Panc1 (cell line): ENCODE measurements around the gene CCDC177. TPM values are rescaled to one million over a fixed set of nuclear protein-coding genes. Genes with fewer than 3 reads are reported as not detected.

Experiments
- ATAC-seq: fragments of 200-7000 bp; cut with Tn5 transposase; 2 replicates; pipeline ENCODE4 v1.9.1; 2020; ENCODE audit warnings: mild to moderate bottlenecking, moderate library complexity
- BruUV-seq: library from RNA; stranded (reverse); fragments of 400-500 nt; replicated peaks from 2 replicates; lab custom pipeline; 2021; lab: Mats Ljungman, UMichigan
- CTCF ChIA-PET: fragments of 300-600 bp; sonication (Branson Sonifier 250); formaldehyde crosslinking; loops from one replicate; lab custom pipeline; 2022; ENCODE audit warnings: antibody characterized with exemption; lab: Charles Lee
- POLR2A ChIA-PET: fragments of 300-600 bp; sonication (Branson Sonifier 250); formaldehyde crosslinking; loops from one replicate; lab custom pipeline; 2022; ENCODE audit warnings: antibody characterized with exemption; lab: Charles Lee
- DNase-seq: peaks from one replicate; pipeline ENCODE4 v3.0.0-alpha.2; 2010; ENCODE audit warnings: low read depth, low spot score
- H3K27ac ChIP-seq: 2 replicates; pipeline ENCODE4 v1.5.1; 2011; ENCODE audit warnings: mild to moderate bottlenecking, low read length, inconsistent platforms
- H3K27me3 ChIP-seq: fragments of 200-500 bp; sonication (Bioruptor generic); 2 replicates; pipeline ENCODE4 v1.6.0; 2014; ENCODE audit warnings: low read length, inconsistent platforms; ENCODE audit not compliant: control insufficient read depth, insufficient read depth
- H3K36me3 ChIP-seq: fragments of 200-500 bp; sonication (Bioruptor generic); 2 replicates; pipeline ENCODE4 v1.5.1; 2014; ENCODE audit warnings: inconsistent platforms, mild to moderate bottlenecking, low read length, moderate library complexity; ENCODE audit not compliant: control insufficient read depth, insufficient read depth
- H3K4me1 ChIP-seq: 2 replicates; pipeline ENCODE4 v1.5.1; 2011; ENCODE audit warnings: inconsistent platforms, mild to moderate bottlenecking, low read length, moderate library complexity; ENCODE audit not compliant: control insufficient read depth, insufficient read depth
- H3K4me3 ChIP-seq, 2 experiments: 2 replicates each; pipeline ENCODE4 v1.5.1; 2011 to 2012; ENCODE audit warnings: low read depth in 2 of 2, low read length in 2 of 2, mild to moderate bottlenecking in 2 of 2, inconsistent platforms in 1 of 2, moderate library complexity in 1 of 2
- H3K9me3 ChIP-seq: fragments of 200-500 bp; sonication (Bioruptor generic); 2 replicates; pipeline ENCODE4 v1.5.1; 2014; ENCODE audit warnings: low read depth, mild to moderate bottlenecking, inconsistent platforms, low read length, moderate library complexity; ENCODE audit not compliant: control insufficient read depth, insufficient read depth
- CTCF ChIP-seq: fragments of 450-650 bp; IDR thresholded peaks from 2 replicates; pipeline ENCODE4 v1.5.1; 2017; ENCODE audit warnings: mild to moderate bottlenecking
- POLR2AphosphoS5 ChIP-seq: IDR thresholded peaks from 2 replicates; pipeline ENCODE4 v1.6.1; 2012; ENCODE audit warnings: mild to moderate bottlenecking, low read depth, low read length, moderate library complexity
- REST ChIP-seq, 2 experiments: IDR thresholded peaks; 2 replicates each; pipeline ENCODE4 v1.6.1; 2011 to 2012; ENCODE audit warnings: low read depth in 2 of 2, control low read depth in 1 of 2, low read length in 1 of 2, mild to moderate bottlenecking in 1 of 2, moderate library complexity in 1 of 2; ENCODE audit not compliant: insufficient read depth in 1 of 2
- SIN3A ChIP-seq: IDR thresholded peaks from 2 replicates; pipeline ENCODE4 v1.6.1; 2012; ENCODE audit warnings: low read depth, mild to moderate bottlenecking, low read length, moderate library complexity, borderline replicate concordance; ENCODE audit not compliant: insufficient read depth
- TCF7L2 ChIP-seq: IDR thresholded peaks from 2 replicates; pipeline ENCODE4 v1.6.1; 2011; ENCODE audit warnings: mild to moderate bottlenecking, low read depth, low read length, inconsistent platforms
- in situ Hi-C: cut with HindIII; loops from 2 replicates; pipeline ENCODE4 v1.10.0; 2016; ENCODE audit warnings: low sequenced_read_pairs, low pct_unique_long_range_greater_than_20kb
- intact Hi-C: fragments of 100-400 bp; cut with micrococcal nuclease; formaldehyde crosslinking; loops from one replicate; pipeline ENCODE4 v1.10.0; 2022; ENCODE audit not compliant: unreplicated experiment
- total RNA-seq: library from RNA; stranded (reverse); gene quantifications from one replicate; pipeline ENCODE4 v1.2.1, GENCODE V29; 2021; ENCODE audit not compliant: unreplicated experiment

Gene CCDC177
- total RNA-seq, 1 experiment from 2014 or later, result not detected

DNA sequence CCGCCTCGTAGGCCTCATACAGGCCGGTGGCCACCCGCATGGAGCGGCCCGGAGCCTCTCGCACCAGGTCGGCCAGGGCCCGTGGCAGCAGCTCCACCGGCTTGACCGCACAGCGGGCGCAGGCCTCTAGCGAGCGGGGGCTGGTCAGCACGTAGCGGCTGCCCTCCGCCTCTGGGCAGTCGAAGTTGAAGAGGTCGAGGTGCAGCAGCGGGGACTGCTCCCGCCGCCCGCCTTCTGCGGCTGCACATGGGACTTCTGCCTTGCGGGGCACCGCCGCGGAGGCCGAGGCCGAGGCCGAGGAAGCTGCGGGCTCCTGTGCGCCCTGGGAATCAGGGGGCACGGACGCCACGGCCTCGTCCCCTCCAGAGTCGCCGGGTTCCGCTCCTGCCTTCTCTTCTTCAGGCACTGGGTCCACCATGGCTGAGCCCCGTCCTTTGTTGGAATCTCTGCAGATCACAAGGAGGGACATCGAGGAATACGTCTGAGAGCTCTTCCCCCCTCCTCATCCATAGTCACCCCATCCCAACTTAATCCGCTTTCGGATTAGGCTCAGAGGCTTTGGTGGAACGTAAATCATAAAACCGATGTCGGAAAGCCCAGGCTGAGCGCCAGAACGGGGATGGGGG lies 1.4 kb downstream of the CCDC177 start:
- DNase-seq (no peak), ATAC-seq (no peak)
- no peaks in the 10 kb centered on the region for H3K36me3 ChIP-seq
- H3K4me1 ChIP-seq, result no peaks in the 10 kb centered on the region
- H3K9me3 ChIP-seq, result no peaks in the 10 kb centered on the region
- TF ChIP-seq SIN3A (no peak), REST (IDR thresholded peaks at IDR 0.05; ENCODE audit: insufficient read depth in 1 of 2, low read depth in 2 of 2, low read length in 1 of 2) (no peak)
- POLR2A ChIA-PET, result no interaction called here
- intact Hi-C loops, result loop anchor here (5.0 kb wide), 1 partner anchor 36 kb away; no protein-coding TSS in a partner anchor
- in situ Hi-C loops, result no loop called here
- H3K27ac ChIP-seq, result no peak overlapping the region
- CTCF ChIA-PET, result no interaction called here
- peaks cover 3% of the 10 kb centered on the region for H3K27me3 ChIP-seq
- no TSS peak for BruUV-seq
- no peak overlapping the region for H3K4me3 ChIP-seq

GRCh38 chr14:69572841-69573135 lies 1.9 kb downstream of the CCDC177 start:
- intact Hi-C loops, result loop anchor here (5.0 kb wide), 1 partner anchor 35 kb away; no protein-coding TSS in a partner anchor
- CTCF ChIA-PET, result no interaction called here
- in situ Hi-C loops, result no loop called here

More at GRCh38 chr14:69572841-69573135, 1.9 kb downstream of the CCDC177 start:
- TF ChIP-seq POLR2AphosphoS5 (no peak), CTCF (no peak), SIN3A (no peak), TCF7L2 (no peak), REST (IDR thresholded peaks at IDR 0.05; ENCODE audit: insufficient read depth in 1 of 2, low read depth in 2 of 2, low read length in 1 of 2) (no peak)
- POLR2A ChIA-PET, result no interaction called here
- no TSS peak for BruUV-seq
- H3K27ac ChIP-seq, result no peak overlapping the region
- H3K4me3 ChIP-seq, result no peak overlapping the region
- no peaks in the 10 kb centered on the region for H3K9me3 ChIP-seq
- peaks cover 8% of the 10 kb centered on the region for H3K27me3 ChIP-seq
- ATAC-seq (no peak), DNase-seq (no peak)
- no peaks in the 10 kb centered on the region for H3K4me1 ChIP-seq
- H3K36me3 ChIP-seq, result no peaks in the 10 kb centered on the region
